GM18499 (cell line): ENCODE measurements around the gene SUPT4H1.

Source experiments
- ATAC-seq: cut with Tn5 transposase; IDR thresholded peaks from one replicate; pipeline ENCODE4 v1.9.1; 2021; ENCODE audit warnings: moderate number of reproducible peaks; ENCODE audit not compliant: insufficient read depth, unreplicated experiment

SUPT4H1 gene

GRCh38 chr17:58381124-58382035 is 29.4 kb upstream of the SUPT4H1 start:
- no peak for ATAC-seq

DNA sequence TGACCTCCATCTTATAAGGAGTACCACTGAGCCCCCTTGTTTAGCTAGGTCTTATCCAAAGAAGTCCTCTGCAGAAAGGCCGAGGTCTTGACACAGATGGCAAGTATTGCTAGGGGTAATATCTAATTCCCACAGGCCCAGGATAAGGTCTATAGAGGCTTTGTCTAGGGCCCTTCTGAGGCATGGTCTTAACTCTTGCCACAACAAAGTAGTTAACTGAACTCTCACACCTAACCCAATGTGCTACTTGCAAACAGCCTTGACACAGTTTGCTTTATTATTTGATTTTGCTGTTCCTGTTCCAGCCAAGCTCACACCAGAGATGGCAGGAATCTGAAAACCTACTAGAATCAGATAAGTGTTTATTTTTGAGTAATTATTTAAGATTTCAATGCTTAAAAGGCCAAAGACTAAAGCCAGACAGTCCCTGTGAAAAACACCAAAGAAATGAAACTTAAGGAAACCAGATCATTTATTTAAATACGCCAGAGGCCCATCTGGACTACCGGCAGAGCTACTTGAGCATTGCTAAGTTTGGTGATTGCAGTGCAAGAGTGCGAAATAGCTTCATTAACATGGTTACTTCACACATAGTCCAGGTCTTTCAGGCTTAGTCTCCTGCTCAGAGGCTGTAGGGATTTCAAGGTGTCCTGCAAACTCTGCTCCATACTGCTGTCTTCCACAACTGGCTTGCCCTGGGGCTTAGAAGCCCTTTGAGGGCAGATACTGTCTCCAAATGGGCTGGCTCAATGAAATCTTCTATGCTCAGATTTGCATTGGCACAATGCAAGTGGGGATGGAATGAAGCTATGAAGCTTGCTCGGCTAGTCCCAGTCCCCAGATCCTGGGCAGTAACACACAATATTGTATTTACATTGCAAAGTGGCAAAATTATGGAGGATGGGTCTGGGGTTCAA is 28.5 kb upstream of the SUPT4H1 start:
- no peak for ATAC-seq

DNA sequence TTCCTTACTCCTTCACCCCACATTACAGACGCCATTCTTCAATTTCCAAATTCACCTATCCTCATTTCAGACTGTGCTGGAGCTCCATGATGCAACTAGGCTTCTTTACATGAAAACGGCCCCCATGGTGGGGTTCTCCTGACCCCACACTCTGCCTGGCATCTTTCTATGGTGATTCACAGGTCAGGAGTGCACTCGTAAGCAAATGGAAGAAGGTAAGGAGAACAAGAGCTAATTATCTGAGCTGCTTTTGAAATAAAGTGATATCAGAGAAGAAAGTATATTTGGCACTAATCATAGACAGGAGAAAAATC is 27.5 kb upstream of the SUPT4H1 start:
- ATAC-seq: no peak

GRCh38 chr17:58378733-58379510 is 26.9 kb upstream of the SUPT4H1 start:
- ATAC-seq: no peak

DNA sequence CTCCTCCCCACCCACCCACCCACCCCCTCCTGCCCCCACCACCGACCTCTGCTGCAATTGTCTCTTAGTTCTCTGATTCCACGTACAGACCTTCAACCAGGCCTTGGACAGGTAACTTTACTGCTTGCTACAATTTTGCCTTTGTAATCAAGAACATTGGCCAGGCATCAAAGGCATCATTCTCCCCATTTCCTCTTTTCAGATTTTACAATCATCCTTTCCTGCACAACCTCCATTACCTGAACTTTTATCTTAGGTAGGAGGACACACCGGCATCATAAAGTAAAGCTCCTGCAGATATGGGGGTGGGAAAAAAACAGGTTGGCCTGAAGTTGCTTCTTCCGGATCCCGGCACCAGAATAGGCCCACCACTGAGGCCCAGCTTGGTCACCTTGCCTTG is 25.7 kb upstream of the SUPT4H1 start:
- ATAC-seq: no peak

- ATAC-seq: no peak
Measured at GRCh38 chr17:58377093-58377601, 25.1 kb upstream of the SUPT4H1 start.

GRCh38 chr17:58376472-58377000 is 24.5 kb upstream of the SUPT4H1 start:
- no peak for ATAC-seq

DNA sequence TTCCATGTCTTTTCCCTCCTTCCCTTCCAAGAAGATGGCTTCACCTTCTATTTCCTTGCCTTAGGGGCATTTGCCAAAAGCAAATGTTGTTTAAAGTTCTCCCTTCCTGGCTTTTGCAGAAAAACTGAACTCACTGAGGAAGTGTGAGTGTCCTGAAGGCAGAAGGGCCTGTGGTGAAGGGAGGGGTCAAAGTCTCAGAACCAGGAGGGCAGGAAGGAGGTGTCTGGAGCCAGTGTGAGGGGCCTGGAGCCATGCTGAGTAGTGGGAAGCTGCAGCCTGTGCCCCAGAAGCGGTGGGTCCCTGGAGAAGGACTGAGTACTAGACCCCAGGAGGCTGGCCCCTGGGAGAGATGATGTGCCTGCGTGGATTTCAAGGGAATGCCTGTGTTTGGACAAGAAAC is 23.8 kb upstream of the SUPT4H1 start:
- no peak for ATAC-seq

GRCh38 chr17:58375256-58375655 is 23.3 kb upstream of the SUPT4H1 start:
- ATAC-seq: no peak

DNA sequence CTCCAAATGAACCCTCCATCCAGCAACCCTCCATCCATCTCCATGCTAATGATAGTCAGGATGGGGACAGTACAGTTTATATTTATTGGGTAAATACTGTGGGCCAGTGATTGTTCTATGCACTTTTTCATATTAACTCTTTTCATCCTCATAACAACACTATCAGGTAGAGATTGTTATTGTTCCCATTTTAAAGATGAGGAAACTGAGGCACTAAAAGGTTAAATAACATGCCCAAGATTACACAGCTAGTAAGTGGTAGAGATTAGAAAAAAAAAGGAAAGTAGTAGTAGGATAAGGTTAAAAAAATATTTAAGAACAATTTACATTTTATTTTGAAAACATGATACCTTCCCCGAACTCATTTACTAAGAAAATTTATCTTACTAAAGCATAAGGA is 21.9 kb upstream of the SUPT4H1 start:
- ATAC-seq: no peak

- ATAC-seq: no peak
Measured at GRCh38 chr17:58373003-58373402, 21.0 kb upstream of the SUPT4H1 start.

GRCh38 chr17:58371300-58371950 is 19.4 kb upstream of the SUPT4H1 start:
- ATAC-seq: no peak

GRCh38 chr17:58370716-58371115 is 18.7 kb upstream of the SUPT4H1 start:
- ATAC-seq: no peak

- no peak for ATAC-seq
Measured at GRCh38 chr17:58370309-58370708, 18.3 kb upstream of the SUPT4H1 start.

GRCh38 chr17:58369214-58370031 is 17.4 kb upstream of the SUPT4H1 start:
- ATAC-seq: no peak

DNA sequence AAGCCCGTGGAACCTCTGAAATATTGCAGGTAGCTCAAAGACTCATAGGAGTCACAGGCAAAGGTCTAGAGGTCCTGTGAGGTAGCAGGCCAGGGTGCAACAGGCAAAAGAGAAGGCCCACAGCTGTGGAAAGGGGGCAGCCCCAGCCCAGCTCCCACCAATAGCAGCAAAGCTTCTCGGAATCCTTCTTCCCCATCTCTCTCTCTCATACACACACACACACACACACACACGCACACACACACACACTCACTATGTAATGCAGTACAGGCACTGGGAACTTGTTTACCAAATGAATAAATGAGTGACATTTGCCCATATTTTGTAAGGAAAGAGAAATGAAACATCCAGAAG is 16.8 kb upstream of the SUPT4H1 start:
- ATAC-seq: no peak

DNA sequence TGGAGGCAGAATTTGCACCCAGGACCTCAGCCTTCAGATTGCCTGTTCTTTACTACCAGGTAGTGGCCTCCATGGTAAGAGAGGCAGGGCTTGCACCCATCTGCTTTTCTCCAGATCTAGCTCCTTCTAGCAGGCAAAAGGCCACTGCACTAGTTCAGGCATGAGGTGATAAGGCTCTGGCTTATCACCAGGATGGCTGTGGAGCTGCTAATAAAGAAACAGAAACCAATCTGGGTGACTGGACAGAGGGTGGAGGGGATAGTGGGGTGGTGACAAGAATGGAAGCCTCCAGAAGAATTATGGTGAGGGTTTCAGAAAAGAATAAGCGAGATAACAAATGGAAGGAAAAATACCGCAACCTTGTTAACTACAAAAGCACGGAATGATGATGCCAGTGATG is 15.5 kb upstream of the SUPT4H1 start:
- no peak for ATAC-seq

- ATAC-seq: no peak
Measured at GRCh38 chr17:58365980-58366595, 14.1 kb upstream of the SUPT4H1 start.
